Rectal smooth muscle tissue (tissue), 1 donor: Measurements from ENCODE around the gene NECAB3.

Source experiments
- H3K27ac ChIP-seq: one replicate; pipeline ENCODE4 v1.7.0; 2013; ENCODE audit warnings: low read depth, low read length, inconsistent platforms
- H3K27me3 ChIP-seq: one replicate; pipeline ENCODE4 v1.7.0; 2013; ENCODE audit warnings: low read length; ENCODE audit not compliant: control insufficient read depth, insufficient read depth
- H3K36me3 ChIP-seq: one replicate; pipeline ENCODE4 v1.7.0; 2013; ENCODE audit warnings: low read length; ENCODE audit not compliant: control insufficient read depth, insufficient read depth
- H3K4me1 ChIP-seq: one replicate; pipeline ENCODE4 v1.7.0; 2013; ENCODE audit warnings: low read length; ENCODE audit not compliant: control insufficient read depth, insufficient read depth
- H3K4me3 ChIP-seq: one replicate; pipeline ENCODE4 v1.7.0; 2013; ENCODE audit warnings: low read length
- H3K9ac ChIP-seq: one replicate; pipeline ENCODE4 v1.7.0; 2013; ENCODE audit warnings: low read length

The NECAB3 gene

GRCh38 chr20:33670715-33671499 lies 3.3 kb downstream of the NECAB3 start:
- no peak overlapping the region for H3K27ac ChIP-seq

DNA sequence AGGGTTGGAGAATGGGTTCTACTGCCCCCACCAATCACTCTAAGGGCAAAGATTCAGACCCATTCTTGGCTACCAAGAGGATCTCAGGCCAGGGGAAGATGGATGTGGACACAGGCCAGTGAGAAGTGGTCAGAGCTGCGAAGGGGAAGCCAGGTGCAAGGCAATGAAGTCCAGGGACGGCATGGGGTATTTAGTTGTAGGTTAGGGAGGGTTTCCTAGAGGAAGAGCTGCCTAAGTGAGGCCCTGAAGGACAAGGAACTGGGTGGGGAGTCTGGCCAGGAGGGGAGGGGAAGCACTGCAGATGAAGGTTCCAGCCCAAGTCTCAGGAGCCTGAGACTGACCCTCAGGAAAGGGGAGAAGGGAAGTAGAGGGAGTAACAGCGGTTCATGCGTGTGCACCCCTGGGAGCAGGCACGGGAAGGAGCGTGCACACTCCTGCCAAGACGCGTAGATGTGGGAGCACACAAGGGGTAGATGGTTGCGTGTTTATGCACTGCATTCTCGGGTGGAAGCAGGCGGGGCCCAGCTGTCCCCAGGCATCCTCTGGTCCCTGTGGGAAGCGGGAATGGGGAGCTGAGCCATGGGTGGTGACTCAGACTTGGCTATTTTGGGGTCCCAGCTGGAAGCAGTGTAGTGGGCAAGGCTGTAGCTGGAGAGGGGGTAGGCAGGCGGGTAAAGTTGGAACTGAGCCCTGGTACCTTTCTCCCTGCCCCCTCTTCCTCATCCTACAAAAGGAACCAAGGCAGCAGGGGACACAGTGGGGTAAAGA lies 4.2 kb downstream of the NECAB3 start:
- H3K9ac ChIP-seq: no peak overlapping the region
- no peak overlapping the region for H3K4me3 ChIP-seq
- peaks cover 6% of the 10 kb centered on the region for H3K36me3 ChIP-seq
- H3K27me3 ChIP-seq: no peaks in the 10 kb centered on the region
- H3K4me1 ChIP-seq: peaks cover 22% of the 10 kb centered on the region
- no peak overlapping the region for H3K27ac ChIP-seq

More at GRCh38 chr20:33670715-33671499, 3.3 kb downstream of the NECAB3 start:
- H3K4me1 ChIP-seq: peaks cover 31% of the 10 kb centered on the region
- no peak overlapping the region for H3K9ac ChIP-seq
- no peak overlapping the region for H3K4me3 ChIP-seq
- H3K36me3 ChIP-seq: peaks cover 6% of the 10 kb centered on the region
- H3K27me3 ChIP-seq: no peaks in the 10 kb centered on the region

DNA sequence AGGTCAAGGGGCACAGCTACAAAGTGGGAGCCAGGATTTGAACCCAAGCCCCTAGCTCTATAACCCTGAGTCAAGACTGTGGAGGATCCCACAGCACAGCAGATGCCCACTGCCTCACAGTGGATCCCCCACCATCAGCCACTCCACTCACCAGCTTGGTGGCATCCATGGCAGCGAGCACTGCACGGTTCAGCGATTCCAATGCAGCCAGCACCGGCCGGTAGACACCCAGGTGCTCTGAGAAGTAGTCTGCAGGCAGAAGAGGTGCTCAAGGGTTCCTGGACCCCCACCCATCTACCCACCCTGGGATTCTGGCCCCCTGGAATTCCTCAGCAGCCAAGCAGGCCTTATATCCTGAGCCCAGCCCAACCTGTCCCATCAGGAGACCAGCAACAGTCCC lies 5.0 kb downstream of the NECAB3 start:
- Histone ChIP-seq H3K27me3 (no peaks in the 10 kb centered on the region), H3K9ac (no peak overlapping the region), H3K4me3 (no peak overlapping the region), H3K36me3 (peaks cover 6% of the 10 kb centered on the region), H3K27ac (no peak overlapping the region), H3K4me1 (peaks cover 21% of the 10 kb centered on the region)

- H3K36me3 ChIP-seq: peaks cover 6% of the 10 kb centered on the region
- no peaks in the 10 kb centered on the region for H3K27me3 ChIP-seq
- H3K27ac ChIP-seq: no peak overlapping the region
- H3K9ac ChIP-seq: no peak overlapping the region
- H3K4me3 ChIP-seq: peak overlapping the region; percentile 79
- peaks cover 26% of the 10 kb centered on the region for H3K4me1 ChIP-seq
These were observed 5.6 kb downstream of the NECAB3 start for GRCh38 chr20:33668466-33669155.

DNA sequence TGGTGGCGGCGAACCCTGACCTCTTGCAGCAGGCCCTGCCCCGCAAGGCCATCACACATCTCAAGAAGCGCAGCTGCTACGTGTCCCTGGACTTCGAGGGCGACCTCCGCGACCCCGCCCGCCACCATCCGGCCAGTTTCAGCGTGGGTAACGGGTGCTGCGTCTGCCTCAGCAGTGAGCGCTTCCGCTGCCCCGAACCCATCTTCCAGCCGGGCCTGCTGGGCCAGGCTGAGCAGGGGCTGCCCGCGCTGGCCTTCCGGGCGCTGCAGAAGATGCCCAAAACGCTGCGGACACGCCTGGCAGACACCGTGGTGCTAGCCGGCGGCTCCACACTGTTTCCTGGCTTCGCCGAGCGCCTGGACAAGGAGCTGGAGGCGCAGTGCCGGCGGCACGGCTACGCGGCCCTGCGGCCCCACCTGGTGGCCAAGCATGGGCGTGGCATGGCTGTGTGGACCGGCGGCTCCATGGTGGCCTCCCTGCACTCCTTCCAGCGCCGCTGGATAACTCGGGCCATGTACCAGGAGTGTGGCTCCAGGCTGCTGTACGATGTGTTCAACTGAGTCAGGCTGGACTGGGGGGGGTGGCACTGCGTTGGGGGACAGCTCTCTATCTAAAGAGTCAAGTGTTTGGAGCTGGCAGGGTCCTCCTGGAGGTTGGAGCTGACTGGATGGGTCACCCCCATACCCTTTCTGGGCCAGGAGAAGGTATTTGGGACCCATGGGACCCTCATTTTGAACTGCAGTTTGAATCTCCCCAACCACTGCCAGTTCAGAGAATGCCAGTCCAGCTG lies 6.4 kb downstream of the NECAB3 start:
- H3K4me1 ChIP-seq: peaks cover 21% of the 10 kb centered on the region
- H3K4me3 ChIP-seq: peak overlapping the region; percentile 79
- H3K36me3 ChIP-seq: peaks cover 6% of the 10 kb centered on the region
- H3K27ac ChIP-seq: peak overlapping the region; percentile 81
- no peaks in the 10 kb centered on the region for H3K27me3 ChIP-seq
- no peak overlapping the region for H3K9ac ChIP-seq

DNA sequence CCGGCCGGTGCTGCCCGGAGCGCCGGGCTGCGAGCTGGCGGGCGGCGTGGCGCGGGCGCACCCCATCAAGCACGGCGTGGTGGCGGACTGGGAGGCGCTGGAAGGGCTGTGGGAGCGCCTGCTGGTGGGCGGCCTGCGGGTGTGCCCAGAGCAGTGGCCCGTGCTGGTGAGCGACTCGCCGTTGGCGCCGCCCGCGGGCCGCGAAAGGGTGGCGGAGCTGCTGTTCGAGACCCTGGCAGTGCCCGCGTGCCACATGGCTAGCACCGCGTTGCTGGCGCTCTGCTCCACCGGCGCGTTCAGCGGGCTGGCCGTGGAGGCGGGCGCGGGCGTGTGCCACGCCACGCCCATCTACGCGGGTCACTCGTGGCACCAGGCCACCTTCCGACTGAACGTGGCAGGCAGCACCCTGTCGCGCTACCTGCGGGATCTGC lies 7.0 kb downstream of the NECAB3 start:
- peak overlapping the region; percentile 79 for H3K4me3 ChIP-seq
- peak overlapping the region; percentile 81 for H3K27ac ChIP-seq
- H3K9ac ChIP-seq: no peak overlapping the region
- peaks cover 6% of the 10 kb centered on the region for H3K36me3 ChIP-seq
- peaks cover 22% of the 10 kb centered on the region for H3K4me1 ChIP-seq
- no peaks in the 10 kb centered on the region for H3K27me3 ChIP-seq

DNA sequence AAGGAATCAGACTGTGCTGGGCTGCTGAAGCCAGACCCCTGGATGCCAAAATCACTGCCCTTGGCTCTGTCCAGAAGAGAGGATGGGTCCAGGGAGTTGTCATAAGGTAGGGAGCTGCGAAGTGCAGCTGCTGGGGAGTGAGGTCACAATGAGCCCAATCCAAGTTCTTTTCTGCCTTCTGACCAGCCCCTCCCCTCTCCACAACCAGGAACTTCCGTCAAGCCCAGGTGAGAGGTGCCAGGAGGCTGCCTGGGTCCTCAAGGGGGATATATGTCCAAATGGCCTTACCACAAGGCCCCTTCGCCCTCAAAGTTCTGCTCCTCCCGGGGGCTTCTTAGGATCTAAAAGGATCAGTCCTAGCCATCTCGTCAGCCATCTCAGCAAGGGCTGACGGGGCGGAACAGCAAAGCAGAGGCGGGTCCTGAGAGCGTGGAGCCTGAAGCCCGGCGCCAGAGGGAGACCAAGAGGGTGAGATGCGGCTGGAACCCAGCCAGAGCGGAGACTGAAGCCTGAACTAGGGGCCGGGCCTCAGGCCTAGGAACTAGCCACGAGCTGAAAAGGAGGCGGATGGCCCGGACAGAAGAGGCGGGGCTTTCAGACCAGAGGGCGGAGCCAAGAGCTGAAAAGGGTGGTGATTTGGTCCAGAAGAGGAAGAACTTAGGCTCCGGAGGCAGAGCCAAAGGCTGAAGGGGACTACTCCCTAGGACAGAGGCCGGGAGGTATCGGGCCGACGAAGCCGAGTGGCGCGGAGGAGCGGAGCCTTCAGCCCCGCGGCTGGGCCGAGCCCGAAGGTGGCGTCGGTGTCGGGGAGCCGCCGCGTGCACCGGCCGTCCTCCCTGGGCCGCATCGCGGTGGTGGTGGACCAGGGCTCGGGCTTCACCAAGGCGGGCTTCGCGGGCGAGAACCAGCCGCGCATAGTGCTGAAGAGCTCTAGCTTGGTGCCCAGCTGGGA lies 7.7 kb downstream of the NECAB3 start, which contains the start of gene ACTL10:
Gene ACTL10, plus strand, starts transcription at position 651 of the 952 bp plus-strand sequence. CDS start 555 bp downstream, outside the sequence.
- Histone ChIP-seq H3K9ac (peak within 1 kb of the TSS; percentile 29), H3K4me1 (peaks cover 22% of the 10 kb centered on the region), H3K36me3 (peaks cover 6% of the 10 kb centered on the region)

DNA sequence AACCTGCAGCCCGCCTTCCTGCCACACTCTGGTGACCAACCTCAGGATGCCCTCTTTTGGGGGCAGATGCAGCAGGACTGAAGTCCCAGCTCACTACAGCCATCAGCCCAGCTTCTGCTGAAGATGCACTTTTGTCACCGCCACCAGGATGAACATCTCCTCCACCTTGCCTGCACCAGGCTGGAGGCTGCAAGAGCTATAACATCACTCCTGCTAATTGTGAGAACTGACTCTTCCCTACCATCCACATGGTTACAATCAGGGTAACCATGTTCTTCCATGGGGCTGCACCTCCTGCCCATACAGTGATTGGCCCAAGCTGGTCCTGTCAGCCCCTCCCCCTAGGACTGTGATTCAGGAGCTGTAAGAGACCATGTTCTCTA lies 9.5 kb downstream of the NECAB3 start:
- peaks cover 22% of the 10 kb centered on the region for H3K4me1 ChIP-seq
- H3K9ac ChIP-seq: no peak overlapping the region
- H3K4me3 ChIP-seq: no peak overlapping the region
- H3K36me3 ChIP-seq: peaks cover under 1% of the 10 kb centered on the region
- no peaks in the 10 kb centered on the region for H3K27me3 ChIP-seq
- H3K27ac ChIP-seq: no peak overlapping the region

More for the DNA sequence above, 7.7 kb downstream of the NECAB3 start, which contains the start of gene ACTL10:
- Histone ChIP-seq H3K4me3 (peak within 1 kb of the TSS; percentile 79), H3K27ac (peak within 1 kb of the TSS; percentile 81), H3K27me3 (no peaks in the 10 kb centered on the region)

- H3K4me1 ChIP-seq: peaks cover 22% of the 10 kb centered on the region
- H3K27ac ChIP-seq: peak overlapping the region; percentile 91
- H3K36me3 ChIP-seq: peaks cover under 1% of the 10 kb centered on the region
- peak overlapping the region; percentile 84 for H3K9ac ChIP-seq
- H3K27me3 ChIP-seq: no peaks in the 10 kb centered on the region
- peak overlapping the region; percentile 88 for H3K4me3 ChIP-seq
These were observed 10.0 kb downstream of the NECAB3 start for GRCh38 chr20:33664085-33664761.

- H3K9ac ChIP-seq: peak overlapping the region; percentile 84
- H3K27me3 ChIP-seq: no peaks in the 10 kb centered on the region
- H3K27ac ChIP-seq: peak overlapping the region; percentile 91
- peaks cover 22% of the 10 kb centered on the region for H3K4me1 ChIP-seq
- peak overlapping the region; percentile 89 for H3K4me3 ChIP-seq
- H3K36me3 ChIP-seq: peaks cover 5% of the 10 kb centered on the region
These were observed 10.8 kb downstream of the NECAB3 start for GRCh38 chr20:33663161-33664084.
